ENCODE results near the gene KRTAP5-1. TPM values are rescaled to one million over a fixed set of nuclear protein-coding genes. Genes with fewer than 3 reads are reported as not detected.

KRTAP5-1 gene
- total RNA-seq, 2 donors from 2014 or later, result not detected

GRCh38 chr11:1559111-1559951 is 25.8 kb downstream of the KRTAP5-1 start:
- H3K4me3 ChIP-seq, result no peak overlapping the region
- peak overlapping the region; percentile 56 to 66 for H3K27ac ChIP-seq
- H3K27me3 ChIP-seq (replicated peaks; ENCODE audit: insufficient read depth), result no peaks in the 10 kb centered on the region
- WGBS, result 28% methylated on average over 26 of the region's 29 CpGs
- peaks cover 9% of the 10 kb centered on the region for H3K4me1 ChIP-seq (replicated peaks)
- H3K36me3 ChIP-seq, result no peaks in the 10 kb centered on the region
- intact Hi-C loops (cut with DNase I), result no loop called here
- peak; percentile 84 for DNase-seq (ENCODE audit: low spot score)
- TF ChIP-seq POLR2AphosphoS5 (IDR thresholded peaks at IDR 0.05) (peak; percentile 83), POLR2A (IDR thresholded peaks at IDR 0.05) (peak; percentile 44)
- TF ChIP-seq, protein P1, sequence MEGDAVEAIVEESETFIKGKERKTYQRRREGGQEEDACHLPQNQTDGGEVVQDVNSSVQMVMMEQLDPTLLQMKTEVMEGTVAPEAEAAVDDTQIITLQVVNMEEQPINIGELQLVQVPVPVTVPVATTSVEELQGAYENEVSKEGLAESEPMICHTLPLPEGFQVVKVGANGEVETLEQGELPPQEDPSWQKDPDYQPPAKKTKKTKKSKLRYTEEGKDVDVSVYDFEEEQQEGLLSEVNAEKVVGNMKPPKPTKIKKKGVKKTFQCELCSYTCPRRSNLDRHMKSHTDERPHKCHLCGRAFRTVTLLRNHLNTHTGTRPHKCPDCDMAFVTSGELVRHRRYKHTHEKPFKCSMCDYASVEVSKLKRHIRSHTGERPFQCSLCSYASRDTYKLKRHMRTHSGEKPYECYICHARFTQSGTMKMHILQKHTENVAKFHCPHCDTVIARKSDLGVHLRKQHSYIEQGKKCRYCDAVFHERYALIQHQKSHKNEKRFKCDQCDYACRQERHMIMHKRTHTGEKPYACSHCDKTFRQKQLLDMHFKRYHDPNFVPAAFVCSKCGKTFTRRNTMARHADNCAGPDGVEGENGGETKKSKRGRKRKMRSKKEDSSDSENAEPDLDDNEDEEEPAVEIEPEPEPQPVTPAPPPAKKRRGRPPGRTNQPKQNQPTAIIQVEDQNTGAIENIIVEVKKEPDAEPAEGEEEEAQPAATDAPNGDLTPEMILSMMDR (IDR thresholded peaks at IDR 0.05), result no peak
- no peaks in the 10 kb centered on the region for H3K9me3 ChIP-seq

- intact Hi-C loops (cut with DNase I), result no loop called here
Measured at GRCh38 chr11:1558775-1559110, 26.3 kb downstream of the KRTAP5-1 start.

GRCh38 chr11:1557904-1558774 is 26.9 kb downstream of the KRTAP5-1 start:
- Histone ChIP-seq H3K36me3 (no peaks in the 10 kb centered on the region), H3K27ac (peak overlapping the region; percentile 56 to 66), H3K4me3 (no peak overlapping the region), H3K4me1 (replicated peaks) (peaks cover 9% of the 10 kb centered on the region), H3K9me3 (no peaks in the 10 kb centered on the region), H3K27me3 (replicated peaks; ENCODE audit: insufficient read depth) (no peaks in the 10 kb centered on the region)
- DNase-seq (ENCODE audit: low spot score), result peak; percentile 35
- 35% methylated on average over 29 of the region's 29 CpGs for WGBS
- intact Hi-C loops (cut with DNase I), result no loop called here
- no peak for TF ChIP-seq POLR2A (IDR thresholded peaks at IDR 0.05)
- TF ChIP-seq, protein P1 (IDR thresholded peaks at IDR 0.05), result no peak
- no peak for TF ChIP-seq POLR2AphosphoS5 (IDR thresholded peaks at IDR 0.05)

More at GRCh38 chr11:1558775-1559110, 26.3 kb downstream of the KRTAP5-1 start:
- Histone ChIP-seq H3K4me3 (no peak overlapping the region), H3K4me1 (replicated peaks) (peaks cover 9% of the 10 kb centered on the region), H3K36me3 (no peaks in the 10 kb centered on the region), H3K9me3 (no peaks in the 10 kb centered on the region), H3K27me3 (replicated peaks; ENCODE audit: insufficient read depth) (no peaks in the 10 kb centered on the region), H3K27ac (peak overlapping the region; percentile 56 to 66)
- DNase-seq (ENCODE audit: low spot score), result no peak
- TF ChIP-seq POLR2AphosphoS5 (IDR thresholded peaks at IDR 0.05), result no peak
- no peak for TF ChIP-seq POLR2A (IDR thresholded peaks at IDR 0.05)
- TF ChIP-seq, protein P1 (IDR thresholded peaks at IDR 0.05), result no peak
- WGBS, result 49% methylated on average over 12 of the region's 12 CpGs

DNA sequence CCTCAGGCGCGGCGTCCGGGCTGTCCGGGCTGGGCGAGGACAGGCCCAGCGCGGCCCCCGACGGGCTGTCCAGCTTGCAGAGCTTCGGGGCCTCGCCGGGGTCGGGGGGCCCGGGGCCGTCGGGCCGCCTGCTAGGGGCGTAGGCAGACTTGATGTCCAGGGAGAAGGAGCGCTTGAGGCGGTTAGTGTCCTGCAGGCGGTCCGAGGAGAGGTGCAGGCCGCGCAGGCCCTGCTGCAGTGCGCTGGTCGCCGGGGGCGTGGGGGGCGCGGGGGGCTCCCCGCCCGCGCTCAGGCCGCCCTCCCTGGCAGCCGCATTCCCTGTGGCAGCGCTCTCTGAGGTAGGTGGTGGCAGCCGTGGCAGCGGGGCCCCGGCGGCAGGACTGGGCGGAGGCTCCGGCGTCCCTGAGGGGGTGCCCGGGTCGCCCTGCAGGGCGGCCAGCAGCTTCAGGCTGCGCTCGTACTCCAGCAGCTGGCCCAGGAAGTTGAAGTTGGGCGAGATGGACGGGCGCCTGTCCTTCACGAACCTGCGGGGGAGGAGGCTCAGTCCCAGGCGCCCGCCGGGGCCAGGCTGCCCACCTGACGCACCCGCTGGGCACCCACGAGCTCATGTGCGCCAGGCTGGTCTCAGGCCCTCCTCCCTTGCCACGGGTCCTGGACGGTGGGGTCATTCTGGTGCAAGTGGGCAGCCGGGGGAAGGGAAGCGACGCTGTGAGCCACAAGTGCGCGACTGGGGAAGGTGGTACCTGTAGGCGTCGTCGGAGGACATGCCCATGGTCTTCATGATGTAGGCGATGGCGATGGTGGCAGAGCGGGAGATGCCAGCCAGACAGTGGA is 27.8 kb downstream of the KRTAP5-1 start:
- TF ChIP-seq, protein P1 (IDR thresholded peaks at IDR 0.05), result no peak
- no peak for TF ChIP-seq POLR2A (IDR thresholded peaks at IDR 0.05)
- TF ChIP-seq POLR2AphosphoS5 (IDR thresholded peaks at IDR 0.05), result no peak
- H3K9me3 ChIP-seq, result no peaks in the 10 kb centered on the region
- intact Hi-C loops (cut with DNase I), result no loop called here
- H3K36me3 ChIP-seq, result no peaks in the 10 kb centered on the region
- no peak overlapping the region for H3K4me3 ChIP-seq
- H3K27me3 ChIP-seq (replicated peaks; ENCODE audit: insufficient read depth), result no peaks in the 10 kb centered on the region
- peaks cover 9% of the 10 kb centered on the region for H3K4me1 ChIP-seq (replicated peaks)
- 89% methylated on average over 63 of the region's 74 CpGs for WGBS
- H3K27ac ChIP-seq, result peak overlapping the region in 1 of 2 donors; percentile 56
- no peak for DNase-seq (ENCODE audit: low spot score)

All from prostate gland (tissue), 2 donors.